GM18870 (cell line): Measurements from ENCODE around the gene SUCLG2.

Source experiments
- ATAC-seq: cut with Tn5 transposase; IDR thresholded peaks from one replicate; pipeline ENCODE4 v1.9.1; 2021; ENCODE audit warnings: moderate library complexity; ENCODE audit not compliant: unreplicated experiment

Gene SUCLG2

GRCh38 chr3:67401921-67402320, 252.5 kb downstream of the SUCLG2 start:
- ATAC-seq, result no peak

- ATAC-seq, result no peak
Measured at GRCh38 chr3:67400476-67400875, 253.9 kb downstream of the SUCLG2 start.

DNA sequence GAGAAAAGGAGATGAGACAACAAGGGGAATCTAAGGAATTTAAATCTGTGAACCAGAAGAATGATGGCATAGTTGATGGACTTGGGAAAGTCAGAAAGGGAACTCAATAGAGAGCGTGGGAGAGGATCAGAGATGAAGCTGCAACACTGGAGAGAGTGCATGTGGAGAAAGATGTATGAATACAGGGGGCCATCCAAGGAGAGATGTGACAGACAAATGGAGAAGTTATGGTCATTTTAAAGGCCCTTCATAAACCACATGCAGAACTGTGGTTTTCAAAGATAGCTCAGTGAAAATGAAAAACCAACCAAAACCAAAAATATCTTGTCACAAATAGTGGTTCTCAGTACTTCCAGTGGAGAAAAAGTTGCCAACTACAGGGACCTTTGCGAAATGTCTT, 265.2 kb downstream of the SUCLG2 start:
- ATAC-seq, result peak; percentile 89

- peak; percentile 6 for ATAC-seq
Measured at GRCh38 chr3:67388738-67389137, 265.7 kb downstream of the SUCLG2 start.

GRCh38 chr3:67386451-67386850, 268.0 kb downstream of the SUCLG2 start:
- ATAC-seq, result no peak

- ATAC-seq, result no peak
Measured at GRCh38 chr3:67384760-67385397, 269.5 kb downstream of the SUCLG2 start.

GRCh38 chr3:67384016-67384415, 270.4 kb downstream of the SUCLG2 start:
- ATAC-seq, result no peak

DNA sequence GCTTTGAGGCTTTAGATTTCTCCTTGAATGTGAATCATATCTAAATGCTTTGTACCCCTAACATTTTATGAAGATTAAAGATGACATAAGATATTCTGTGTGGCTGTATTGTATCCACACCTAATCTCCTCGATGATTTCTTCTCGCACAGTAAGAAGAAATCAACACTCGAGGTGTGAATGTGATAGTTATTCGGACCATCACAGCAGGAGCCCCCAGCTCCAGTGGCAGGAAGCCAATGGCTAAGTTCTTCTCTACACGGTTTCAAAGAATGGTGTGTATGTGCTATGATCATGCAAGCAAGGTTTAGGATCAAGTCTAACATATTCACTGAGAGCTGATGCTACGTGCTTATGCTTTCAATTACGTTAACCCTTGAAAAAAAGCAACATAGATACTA, 271.0 kb downstream of the SUCLG2 start:
- ATAC-seq, result no peak

DNA sequence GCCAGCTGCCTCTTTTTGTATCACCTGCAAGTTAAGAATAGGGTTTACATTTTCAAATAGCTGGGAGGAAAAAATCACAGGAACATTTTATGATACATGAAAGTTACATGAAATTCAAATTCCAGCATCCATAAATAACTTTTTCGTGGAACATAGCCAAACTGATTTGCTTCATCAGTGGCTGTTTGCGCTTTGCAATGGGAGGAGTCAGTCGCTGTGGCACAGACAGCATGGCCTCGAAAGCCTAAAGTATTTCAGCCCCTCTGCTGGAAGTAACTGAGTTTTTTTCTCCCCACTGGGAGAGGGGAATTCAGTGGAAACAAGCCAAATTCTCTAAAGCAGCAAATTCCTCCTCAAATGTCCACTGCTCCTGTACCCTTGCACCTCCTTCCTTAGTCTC, 271.9 kb downstream of the SUCLG2 start:
- no peak for ATAC-seq

DNA sequence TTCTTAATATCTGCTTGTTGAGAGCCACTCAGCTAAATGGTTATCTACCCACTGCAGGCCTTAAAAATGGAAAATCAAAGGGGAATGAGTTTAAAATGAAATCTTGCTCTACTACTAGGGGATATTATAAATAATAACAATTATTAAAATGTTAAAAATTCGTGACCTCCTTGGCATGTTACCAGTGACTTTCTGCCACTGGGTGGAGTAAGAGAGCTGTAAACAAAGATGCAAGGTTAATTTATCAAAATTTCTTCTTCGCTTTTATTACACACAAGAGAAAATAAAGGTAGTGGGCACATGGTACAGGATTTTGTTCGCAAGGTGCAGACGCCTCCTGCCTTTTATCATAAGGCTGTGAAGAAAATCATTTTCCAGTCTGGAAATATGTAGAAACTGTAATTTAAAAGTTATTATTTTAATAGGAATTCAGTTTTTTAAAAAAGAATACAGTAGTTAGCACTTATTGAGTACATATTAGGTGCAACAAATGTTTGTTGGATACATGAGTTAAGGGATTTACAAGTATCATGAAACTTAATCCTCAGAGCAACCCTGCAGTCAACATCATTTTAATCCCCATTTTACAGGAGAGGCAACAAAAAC, 272.6 kb downstream of the SUCLG2 start:
- no peak for ATAC-seq

DNA sequence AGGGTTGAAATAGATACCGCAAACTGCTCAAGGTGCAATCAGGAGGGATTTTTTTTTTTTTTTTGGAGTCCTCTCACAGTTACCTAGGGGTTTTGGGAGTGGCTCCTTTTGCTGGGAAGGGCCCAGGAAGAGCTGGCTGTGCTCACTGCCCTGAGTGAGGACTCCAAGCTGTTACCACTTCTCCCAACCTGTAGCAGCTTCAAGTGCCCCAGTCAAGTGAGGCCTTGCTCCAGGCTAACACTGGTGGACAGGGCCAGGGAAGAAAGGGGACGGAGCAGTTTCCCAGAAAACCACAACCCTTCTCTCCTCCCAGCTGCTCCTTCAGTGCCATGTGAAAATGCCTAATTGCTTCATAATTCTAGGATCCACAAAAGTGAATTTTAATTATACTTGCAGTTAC, 274.3 kb downstream of the SUCLG2 start:
- no peak for ATAC-seq

- ATAC-seq, result no peak
Measured at GRCh38 chr3:67377299-67377698, 277.1 kb downstream of the SUCLG2 start.

- no peak for ATAC-seq
Measured at GRCh38 chr3:67376416-67376815, 278.0 kb downstream of the SUCLG2 start.

- no peak for ATAC-seq
Measured at GRCh38 chr3:67375976-67376375, 278.4 kb downstream of the SUCLG2 start.

GRCh38 chr3:67362686-67363085, 291.7 kb downstream of the SUCLG2 start:
- ATAC-seq, result no peak

DNA sequence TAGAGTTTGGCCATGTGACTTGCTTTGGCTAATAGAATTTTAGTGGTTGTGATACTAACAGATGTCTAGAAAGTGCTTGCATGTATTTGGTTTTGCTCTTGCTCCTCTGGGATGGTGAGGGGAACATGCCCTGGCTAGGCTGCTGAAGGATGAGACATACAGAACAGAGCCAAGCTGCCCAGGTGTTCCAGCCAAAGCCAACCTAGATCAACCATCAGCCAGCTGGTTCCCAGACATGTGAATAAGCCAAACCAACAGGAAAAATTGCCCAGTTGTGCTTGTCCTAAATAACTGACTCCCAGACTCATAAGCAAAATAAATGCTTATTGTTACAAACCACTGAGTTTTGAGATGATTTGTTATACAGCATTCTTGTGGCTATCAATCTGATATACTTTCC, 292.6 kb downstream of the SUCLG2 start:
- ATAC-seq, result no peak

GRCh38 chr3:67361323-67361722, 293.1 kb downstream of the SUCLG2 start:
- ATAC-seq, result no peak

DNA sequence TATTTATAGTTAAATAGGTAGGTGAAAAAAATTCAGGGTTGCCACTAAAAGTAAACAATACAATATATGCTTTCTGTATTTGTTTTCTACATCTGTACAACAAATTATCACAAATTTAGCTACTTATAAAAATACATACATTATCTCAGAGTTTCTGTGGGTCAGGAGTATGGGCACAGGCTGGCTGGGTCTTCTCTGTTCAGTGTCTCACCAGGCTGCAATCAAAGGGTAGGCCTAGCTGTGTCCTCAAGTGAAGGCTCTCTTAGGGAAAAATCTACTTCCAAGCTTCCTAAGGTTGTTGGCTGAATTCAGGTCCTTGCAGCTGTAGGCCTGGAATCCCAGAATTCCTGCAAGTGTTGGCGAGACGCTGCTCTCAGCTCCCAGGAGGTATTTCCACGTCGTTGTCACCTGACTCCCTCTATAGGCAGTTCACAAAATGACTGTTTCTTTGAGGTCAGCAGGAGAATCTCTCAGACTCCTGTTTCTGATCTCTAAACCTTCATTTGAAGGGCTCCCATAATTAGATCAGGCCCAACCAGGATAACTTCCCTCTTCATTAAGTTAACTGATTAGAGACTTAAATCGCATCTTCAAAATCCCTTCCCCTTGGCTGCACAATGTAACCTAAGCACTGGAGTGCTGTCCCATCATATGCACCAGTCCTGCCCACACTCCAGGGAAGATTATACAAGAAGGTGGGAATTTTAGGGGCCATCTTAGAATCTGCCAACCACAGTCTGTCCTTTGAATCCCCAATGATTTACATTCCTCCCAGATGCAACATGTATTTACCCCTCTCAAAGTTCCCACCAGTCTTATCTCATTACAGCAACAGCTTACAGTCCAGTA, 296.6 kb downstream of the SUCLG2 start:
- peak; percentile 65 for ATAC-seq

DNA sequence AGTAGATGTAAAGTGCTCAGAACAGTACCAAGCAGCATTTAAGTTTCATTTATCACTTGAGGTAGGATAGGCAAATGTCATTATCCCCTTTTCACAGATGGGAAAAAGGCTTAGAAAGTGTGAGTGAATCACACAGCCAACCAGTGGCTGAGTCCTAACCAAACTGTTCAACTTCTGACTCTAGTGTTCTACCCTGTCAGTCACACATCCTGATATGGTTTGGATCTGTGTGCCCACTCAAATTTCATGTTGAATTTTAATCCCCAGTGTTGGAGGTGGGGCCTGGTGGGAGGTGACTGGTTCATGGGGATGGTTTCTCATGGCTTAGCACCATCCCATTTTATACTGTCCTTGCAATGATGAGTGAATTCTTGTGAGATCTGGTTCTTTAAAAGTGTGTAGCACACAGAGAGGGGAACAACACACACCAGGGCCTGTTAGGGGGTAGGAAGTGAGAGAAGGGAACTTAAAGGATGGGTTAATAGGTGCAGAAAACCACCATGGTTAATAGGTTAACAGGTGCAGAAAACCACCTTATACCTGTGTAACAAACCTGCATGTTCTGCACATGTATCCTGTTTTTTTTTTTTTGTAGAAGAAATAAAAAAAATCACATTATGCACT, 304.7 kb downstream of the SUCLG2 start:
- ATAC-seq, result peak; percentile 98

DNA sequence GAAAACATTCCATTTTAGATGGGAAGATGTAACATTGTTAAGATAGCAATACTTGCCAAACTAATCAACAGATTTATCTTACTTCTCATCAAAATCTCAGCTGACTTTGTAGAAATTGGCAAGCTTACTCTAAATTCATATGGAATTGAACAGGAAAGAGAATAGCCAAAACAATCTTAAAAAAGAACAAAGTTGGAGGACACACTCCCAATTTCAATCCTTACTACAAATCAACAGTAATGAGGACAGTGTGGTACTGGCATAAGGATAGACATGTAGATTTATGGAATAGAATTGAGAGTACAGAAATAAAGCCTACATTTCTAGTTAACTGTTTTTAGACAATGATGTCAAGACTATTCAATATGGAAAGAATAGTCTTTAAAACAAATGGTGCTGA, 308.3 kb downstream of the SUCLG2 start:
- no peak for ATAC-seq

DNA sequence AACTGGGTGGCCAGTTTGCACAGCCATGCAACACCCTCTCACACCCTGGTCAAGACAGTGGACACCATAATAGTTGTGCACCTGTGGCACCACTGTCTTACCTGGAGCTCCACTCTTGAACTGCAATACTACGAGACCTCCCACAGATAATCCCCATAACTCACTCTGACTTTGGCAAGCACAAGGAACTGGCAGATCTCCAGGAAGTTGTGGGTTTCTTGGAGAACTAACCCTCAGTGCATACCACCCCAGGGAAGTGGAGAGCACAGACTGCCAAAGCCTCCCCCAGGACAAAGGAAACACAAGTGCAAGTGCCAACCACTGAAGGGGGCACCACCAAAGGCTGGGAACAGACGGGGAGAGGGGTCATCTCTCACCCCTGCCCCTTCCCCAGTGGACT, 318.6 kb downstream of the SUCLG2 start:
- ATAC-seq, result no peak

- no peak for ATAC-seq
Measured at GRCh38 chr3:67334588-67334987, 319.8 kb downstream of the SUCLG2 start.
